ENCODE data around the gene CNOT8.
"Not testable (repeated sequence)": the region's sequence is repeated elsewhere in the genome, so short reads cannot be mapped to it uniquely, and the experiment has no call there.

Gene CNOT8

DNA sequence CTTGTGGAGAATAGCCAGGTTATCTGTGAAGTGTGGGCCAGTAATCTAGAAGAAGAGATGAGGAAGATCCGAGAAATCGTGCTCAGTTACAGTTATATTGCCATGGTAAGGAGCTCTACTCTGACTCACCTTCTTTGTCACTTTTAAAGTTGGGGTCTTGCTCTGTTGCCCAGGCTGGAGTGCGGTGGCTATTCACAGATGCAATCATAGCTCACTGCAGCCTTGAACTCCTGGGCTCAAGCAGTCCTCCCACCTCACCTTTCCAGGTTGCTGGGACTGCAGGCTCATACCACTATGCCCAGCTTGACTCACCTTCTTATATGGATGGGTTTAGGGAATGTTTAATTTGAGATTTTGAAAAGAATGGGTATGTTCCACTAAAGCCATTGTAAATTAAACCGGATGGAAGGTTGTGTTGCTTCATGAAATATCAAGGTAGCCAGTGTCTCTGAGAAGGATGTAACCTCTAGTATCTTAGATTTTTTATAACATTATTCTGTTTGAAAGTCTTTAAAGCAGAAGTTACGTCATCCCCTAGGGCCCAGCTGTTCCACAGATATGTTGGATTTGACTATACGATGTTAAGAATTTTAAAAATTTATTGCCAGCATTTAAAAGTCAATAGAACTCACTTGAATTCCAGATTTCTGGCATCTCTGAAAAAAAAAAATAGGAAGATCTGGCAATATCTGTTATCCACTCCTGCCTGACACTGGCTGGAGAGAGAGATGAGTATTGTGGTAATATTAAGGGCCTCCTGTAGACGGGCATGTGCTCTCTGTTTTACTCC lies 5.1 kb downstream of the CNOT8 start:
- DNase-seq (ENCODE audit: low read depth in 4 of 4, low spot score in 1 of 4), result no peak

DNA sequence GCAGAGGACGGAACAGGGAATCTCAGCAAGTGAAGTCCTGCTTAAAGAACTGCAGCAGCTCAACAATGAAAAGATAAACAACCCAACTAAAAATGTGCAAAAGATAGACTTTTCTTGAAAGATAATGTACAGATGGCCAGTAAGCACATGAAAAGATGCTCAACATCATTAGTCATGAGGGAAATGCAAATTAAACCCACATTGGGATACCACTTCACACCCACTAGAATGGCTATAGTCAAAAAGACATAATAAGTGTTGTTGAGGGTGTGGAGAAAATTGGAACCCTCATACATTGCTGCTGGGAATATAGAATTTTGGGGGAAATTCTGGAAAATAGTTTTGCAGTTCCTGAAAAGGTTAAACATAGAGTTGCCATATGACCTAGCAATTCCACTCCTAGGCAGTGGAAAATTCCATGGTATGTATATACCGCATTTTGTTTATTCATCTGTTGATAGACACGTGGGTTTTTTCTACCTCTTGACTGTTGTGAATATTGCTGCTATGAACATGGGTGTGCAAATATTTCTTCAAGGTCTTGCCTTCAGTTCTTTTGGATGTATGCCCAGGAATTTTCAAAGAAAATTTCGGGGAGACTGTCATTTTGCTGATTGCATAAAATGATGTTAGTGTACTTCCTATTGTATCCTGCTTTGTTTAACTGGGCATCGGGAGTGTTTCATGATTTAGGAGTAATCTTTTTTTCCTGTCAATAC lies 7.2 kb downstream of the CNOT8 start:
- DNase-seq (ENCODE audit: low read depth in 4 of 4, low spot score in 1 of 4), result no peak

DNA sequence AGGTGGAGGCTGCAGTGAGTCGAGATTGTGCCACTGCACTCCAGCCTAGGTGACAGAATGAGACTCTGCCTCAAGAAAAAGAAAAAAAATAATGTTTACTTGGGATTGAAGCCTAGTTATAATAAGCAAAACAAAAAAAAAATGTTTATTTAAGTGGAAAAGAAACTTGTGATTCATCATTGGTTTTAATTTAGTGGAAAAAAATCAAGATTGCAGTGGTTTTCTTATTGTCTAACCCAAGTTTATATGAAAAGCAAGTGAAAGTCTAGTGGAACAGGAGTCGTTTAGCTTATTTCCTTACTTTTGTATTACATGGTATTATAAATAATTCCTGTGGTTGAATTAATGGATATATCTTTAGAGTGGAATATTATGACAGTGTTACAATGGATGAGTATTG lies 8.4 kb downstream of the CNOT8 start:
- DNase-seq (ENCODE audit: low read depth in 4 of 4, low spot score in 1 of 4), result no peak

DNA sequence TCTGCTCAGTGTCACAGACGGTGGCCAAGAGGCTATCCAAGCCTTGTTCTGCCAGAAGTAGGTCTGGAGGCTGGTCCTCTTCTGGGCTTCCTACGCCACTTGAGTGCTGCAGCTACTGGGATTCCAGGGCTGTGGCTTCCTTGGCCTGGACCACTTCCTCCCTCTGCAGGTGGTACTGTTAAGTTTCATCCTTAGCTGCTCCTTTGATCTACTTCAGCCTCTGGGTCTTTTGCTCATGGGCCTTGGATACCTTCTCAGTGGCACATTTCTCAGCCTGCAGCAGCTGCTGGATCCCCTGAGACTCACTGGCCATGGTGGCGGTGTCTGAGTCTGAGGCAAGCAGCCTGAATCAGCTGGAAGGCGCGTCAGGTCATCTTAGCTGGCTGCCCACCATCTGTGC lies 10.3 kb downstream of the CNOT8 start:
- DNase-seq (ENCODE audit: low read depth in 4 of 4, low spot score in 1 of 4), result no peak

DNA sequence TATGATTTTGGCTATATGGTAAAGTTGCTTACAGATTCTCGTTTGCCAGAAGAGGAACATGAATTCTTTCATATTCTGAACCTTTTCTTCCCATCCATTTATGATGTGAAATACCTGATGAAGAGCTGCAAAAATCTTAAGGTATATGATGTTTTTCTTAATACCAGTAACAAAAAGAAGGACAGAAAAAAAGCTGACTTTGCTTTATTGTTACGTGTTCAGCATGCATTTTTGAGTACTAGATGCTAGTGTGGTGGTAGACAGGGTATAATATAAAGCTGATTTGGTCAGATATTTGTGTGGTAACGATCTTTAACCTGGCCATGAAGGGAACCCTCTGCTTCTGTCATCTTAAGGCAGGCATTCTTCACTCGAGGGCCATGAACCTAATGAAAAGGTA lies 13.3 kb downstream of the CNOT8 start:
- DNase-seq (ENCODE audit: low read depth in 4 of 4, low spot score in 1 of 4), result no peak

DNA sequence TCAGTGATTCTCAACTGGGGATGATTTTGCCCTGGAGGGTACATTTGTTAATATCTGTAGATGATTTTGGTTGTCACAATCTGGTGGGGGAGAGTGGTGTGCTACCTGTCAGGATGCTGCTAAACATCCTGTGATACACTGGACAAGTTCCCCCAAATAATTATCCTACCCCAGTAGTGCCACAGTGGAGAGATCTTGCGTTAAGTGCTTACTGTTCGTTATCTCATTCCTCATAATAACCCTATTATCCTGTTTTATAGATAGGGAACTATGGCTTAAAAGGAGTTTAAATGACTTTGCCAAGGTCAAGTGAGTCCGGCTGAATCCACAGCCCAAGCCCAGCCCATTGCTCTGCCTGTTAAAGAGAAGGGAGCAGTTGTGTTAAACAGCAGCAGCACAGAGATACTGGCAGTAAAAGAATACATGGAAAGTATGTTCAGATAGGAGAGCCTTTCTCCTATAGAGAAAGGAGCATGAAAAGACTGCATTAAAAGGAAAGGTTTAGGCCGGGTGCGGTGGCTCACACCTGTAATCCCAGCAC lies 15.4 kb downstream of the CNOT8 start:
- no peak for DNase-seq (ENCODE audit: low read depth in 4 of 4, low spot score in 1 of 4)

DNA sequence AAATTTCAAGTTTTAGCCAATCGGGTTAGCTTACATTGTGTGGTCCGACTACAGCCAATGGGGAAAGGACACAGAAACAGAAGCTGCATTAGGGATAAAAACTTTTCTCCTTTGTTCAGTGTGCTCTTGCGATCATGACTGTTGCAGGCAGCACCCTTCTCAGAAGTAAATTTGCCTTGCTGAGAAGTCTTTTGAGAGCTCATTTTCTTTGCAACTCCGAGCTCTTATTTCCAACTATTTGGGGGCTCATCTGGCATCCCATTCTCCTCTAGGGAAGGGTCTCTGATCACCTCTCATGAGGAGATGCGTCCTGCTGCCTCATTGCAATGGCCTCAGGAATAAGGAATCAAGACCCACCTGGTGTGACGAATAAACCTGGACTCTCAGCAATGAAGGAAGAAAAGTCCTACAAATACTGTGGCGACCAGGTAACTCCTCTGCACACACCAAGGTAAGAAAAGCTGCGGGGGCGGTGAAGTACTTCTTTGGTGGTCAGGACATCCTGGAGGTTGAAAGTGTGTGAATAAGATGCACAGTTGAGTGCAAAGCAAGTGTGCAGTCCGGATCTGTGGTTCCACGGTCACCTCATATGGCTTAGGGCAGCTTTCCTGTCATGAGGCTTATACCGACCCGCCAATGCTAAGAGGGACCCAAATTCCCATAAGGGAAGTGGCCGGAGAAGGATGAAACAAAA lies 20.4 kb downstream of the CNOT8 start:
- no peak for DNase-seq (ENCODE audit: low read depth in 4 of 4, low spot score in 1 of 4)

DNA sequence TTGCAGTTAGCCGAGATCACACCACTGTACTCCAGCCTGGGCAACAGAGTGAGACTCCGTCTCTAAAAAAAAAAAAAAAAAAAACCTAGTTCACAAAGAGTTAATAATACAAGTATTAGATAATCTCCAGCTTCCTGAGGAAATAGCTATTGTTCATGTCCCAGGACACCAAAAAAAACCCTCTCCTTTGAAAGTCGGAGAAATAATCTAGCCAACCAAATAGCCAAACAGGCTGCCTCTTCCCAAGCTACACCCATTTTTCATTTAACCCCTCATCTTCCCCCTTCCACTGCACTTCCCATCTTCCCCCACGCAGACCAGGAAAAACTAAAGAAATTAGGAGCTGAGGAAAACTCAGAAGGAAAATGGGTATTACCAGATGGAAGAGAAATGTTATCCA lies 23.6 kb downstream of the CNOT8 start:
- no peak for DNase-seq (ENCODE audit: low read depth in 4 of 4, low spot score in 1 of 4)

DNA sequence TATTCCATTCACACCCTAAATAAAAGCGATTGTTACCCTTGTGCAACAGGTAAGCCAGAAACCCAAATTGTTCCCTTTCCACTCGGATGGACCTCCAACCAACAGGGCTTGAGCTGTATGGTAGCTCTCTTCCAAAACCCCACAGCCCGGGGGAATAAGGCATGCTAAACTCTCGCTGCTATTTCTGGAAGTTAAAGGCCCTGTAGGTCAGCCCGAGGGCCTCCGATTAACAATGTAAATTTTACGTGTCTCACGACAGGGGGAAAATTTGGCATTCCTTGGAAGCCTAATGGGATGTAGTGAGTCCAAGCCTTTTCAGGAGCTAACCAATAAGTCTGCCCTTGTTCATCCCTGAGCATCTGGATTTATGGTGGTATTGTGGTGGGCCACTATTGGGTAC lies 26.0 kb downstream of the CNOT8 start:
- DNase-seq (ENCODE audit: low read depth in 4 of 4, low spot score in 1 of 4), result no peak

DNA sequence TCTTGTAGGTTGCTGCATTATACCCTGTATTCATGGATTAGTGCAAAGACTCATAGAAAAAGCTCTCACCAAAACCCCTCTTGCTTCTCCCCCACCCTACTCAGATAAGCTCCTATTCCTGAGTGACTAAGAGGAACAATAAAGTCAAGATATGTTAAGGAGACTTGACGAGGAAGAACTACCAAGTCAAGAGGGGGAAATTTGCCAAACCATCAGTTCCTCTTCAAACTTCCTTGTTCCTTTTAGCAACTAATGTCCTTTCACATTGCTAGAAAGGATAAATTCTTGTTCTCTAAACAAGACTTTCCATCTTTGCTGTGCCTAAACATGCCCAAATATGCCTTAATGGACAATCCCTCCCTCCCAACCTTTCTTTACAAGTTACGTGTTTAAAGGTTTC lies 27.0 kb downstream of the CNOT8 start:
- no peak for DNase-seq (ENCODE audit: low read depth in 4 of 4, low spot score in 1 of 4)

DNA sequence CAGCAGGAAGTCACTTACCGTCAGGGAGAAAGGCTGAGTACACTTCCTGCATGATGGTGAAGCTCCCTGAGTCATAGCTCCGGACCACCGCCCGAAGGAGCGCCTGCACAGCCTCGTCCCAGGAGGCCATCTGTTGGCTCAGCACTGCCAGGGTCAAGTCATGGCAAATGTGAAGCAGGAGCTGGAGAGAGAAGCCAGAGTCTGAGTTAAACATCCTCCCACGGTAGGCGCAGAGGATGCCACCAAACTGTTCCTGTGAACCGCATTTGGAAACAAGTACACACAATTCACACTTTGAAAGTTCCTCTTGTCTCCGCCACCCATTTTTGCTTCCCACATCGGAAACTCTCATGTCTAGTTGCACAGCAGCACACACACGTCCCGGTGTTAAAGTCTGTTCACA lies 33.9 kb downstream of the CNOT8 start:
- no peak for DNase-seq (ENCODE audit: low read depth in 4 of 4, low spot score in 1 of 4)

DNA sequence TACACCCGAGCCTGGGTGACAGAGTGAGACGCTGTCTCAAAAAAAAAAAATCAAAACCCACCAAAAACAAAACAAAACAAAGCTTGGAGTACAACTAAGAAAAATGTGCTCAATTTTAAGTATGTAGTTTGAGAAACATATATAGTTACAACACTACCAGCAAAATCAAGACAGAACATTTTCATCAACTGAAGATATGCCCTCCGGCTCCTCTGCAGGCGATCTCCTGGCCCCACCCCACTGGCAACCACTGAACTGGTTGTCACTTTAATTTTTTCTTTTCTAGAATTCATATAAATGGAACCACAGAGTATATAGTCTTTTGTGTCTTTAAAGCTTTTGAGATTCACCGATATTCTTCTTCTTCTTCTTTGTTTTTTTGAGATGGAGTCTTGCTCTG lies 35.0 kb downstream of the CNOT8 start:
- DNase-seq (ENCODE audit: low read depth in 4 of 4, low spot score in 1 of 4), result no peak

DNA sequence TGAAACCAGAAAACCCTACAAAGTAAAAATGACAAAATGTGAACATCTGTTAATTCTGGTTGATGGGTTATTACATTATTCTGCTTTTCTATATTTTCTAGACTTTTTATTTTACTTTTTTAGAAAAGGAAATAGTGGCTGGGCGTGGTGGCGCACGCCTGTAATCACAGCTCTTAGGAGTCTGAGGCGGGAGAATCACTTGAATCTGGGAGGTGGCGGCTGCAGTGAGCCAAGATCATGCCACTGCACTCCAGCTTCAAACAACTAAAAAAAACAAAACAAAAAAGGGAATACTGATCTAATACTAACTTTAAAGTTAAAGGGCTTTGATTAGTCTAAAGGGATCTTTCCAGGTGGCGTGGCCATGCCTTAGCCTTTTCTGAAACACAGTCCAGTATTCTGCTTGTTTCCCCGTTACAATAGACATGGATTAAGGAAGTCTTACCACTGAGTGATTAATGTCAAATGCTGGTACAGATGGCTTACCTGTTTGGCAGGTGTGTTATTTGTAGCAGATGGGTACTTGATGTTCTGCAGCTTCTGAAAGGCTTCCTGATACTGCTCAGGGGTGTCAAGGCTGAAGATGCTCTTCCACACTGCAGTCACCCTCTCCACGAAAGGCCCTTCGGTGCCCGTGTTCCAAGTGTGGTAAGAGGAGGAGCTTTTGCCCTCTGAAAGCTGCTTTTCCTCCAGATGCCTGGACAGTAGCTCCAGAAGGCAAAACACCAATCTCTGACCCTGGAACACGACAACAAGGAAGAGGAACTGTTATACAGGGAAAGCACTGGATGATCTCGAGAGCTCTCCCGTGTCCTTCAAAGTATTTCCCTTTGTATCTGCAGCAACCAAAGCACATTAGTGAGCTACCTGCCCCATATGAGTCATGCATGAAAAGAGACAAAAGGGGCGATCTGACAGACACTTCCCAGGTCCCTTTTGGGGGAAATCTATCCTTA lies 37.5 kb downstream of the CNOT8 start:
- DNase-seq (ENCODE audit: low read depth in 4 of 4, low spot score in 1 of 4), result no peak

DNA sequence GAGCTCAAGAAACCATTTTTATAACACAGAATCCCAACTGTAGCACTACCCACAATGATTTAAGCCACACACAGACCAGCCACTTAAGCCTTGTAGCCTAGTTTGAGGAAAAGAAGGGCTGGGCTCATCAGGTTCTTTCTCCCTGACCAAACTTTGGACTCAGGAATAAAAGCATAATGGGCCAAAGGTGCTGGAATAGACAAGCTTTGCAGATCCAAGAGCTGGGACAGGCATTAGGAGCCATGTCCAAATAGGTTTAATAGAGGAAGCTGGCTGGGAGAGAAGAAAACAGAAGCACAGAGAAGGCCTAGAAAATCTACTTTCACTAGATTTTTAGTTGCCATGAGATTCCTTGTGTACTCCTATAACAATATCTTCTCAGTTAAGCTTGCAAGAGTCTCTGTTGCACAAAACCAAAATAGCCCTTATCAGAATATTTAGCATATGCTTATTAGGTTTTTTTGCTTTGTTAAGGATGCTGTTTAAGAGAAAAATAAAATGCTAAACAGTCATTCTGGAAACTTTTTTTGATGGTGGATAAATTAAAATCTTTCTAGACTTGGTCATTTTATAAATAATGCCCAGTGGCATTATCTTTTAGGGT lies 38.2 kb downstream of the CNOT8 start:
- no peak for DNase-seq (ENCODE audit: low read depth in 4 of 4, low spot score in 1 of 4)

DNA sequence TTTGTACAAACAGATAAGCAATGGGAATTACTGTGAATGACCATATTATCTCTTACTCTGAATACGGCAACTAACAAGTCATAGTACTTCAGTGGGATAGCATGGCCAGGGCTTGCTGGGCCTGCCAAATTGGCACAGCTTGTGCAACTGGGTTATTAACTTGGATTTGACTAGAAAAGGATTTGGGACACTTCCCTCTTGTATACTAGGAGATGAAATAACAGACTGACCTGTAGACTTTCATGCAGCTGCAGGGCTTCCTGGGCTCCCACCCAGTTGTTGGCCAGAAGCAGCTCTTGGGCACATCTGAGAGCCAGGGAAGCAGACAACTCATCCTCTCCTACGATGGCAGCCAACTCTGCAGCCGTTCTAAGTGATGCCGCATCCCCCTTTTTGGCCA lies 39.8 kb downstream of the CNOT8 start:
- DNase-seq (ENCODE audit: low read depth in 4 of 4, low spot score in 1 of 4), result no peak

DNA sequence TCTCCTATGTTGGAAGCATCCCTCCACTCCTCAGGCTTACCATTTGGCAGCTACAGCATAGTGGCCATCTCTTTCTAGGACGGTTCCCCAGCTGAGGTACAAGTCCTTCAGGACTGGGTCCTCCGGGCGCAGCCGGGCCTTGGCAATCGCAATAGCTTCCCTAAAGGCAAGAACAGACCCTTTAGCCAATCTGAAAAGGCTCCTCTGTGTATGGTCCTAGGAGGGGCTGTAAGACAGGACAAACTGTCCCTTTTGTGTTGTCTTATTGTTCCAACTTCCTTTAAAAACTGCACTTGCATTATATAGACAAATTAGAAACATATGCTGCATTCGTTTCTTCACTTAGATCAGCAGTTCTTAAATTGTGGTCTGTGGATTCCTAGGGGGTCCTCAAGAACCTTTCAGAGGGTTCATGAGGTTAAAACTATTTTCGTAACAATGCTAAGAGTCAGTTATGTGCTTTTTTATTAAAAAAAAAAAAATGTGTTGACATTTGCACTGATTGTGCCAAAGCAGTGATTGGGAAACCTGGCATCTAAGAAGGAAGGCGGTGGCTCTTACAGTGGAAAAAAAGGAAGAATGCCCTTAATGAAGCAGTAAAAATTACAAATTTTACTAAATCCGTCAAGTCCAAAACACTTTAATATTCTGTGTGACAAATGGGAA lies 40.9 kb downstream of the CNOT8 start:
- no peak for DNase-seq (ENCODE audit: low read depth in 4 of 4, low spot score in 1 of 4)

DNA sequence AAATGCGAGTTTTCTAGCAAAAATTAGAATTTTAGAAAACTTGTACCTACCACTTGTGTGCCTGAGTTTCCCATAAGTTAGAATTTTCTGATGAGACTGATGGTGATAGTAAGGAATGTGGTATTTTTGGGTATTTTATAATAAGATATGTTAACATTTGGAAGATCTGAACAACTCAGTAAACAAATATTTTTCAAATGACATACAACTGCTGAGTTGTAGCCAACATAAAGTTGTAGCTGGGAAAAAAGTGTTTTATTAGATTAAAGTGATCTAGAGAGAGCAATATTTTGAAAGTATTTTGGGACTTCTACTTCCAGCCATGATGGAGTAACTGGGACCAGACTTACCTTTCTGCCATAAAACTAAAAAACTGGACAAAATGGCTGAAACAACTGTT lies 41.6 kb downstream of the CNOT8 start:
- no peak for DNase-seq (ENCODE audit: low read depth in 4 of 4, low spot score in 1 of 4)

DNA sequence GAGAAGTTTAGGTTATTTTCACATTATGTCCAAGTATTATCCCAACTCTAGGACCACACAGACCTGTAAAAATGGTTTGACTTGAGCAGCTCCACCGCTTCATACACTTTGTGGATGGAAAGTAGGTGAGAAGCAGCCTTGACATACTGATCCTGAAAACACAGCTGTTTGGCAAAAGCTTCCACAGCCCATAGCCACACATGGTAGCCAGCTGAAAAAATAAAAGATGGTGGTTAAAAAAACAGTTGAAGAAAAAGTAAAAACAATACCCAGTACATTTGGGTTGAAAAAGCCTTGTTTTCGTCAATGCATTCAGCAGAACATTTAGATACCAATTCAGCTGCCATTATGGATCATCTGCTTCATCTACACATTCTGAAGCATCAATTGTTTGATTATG lies 42.8 kb downstream of the CNOT8 start:
- no peak for DNase-seq (ENCODE audit: low read depth in 4 of 4, low spot score in 1 of 4)

DNA sequence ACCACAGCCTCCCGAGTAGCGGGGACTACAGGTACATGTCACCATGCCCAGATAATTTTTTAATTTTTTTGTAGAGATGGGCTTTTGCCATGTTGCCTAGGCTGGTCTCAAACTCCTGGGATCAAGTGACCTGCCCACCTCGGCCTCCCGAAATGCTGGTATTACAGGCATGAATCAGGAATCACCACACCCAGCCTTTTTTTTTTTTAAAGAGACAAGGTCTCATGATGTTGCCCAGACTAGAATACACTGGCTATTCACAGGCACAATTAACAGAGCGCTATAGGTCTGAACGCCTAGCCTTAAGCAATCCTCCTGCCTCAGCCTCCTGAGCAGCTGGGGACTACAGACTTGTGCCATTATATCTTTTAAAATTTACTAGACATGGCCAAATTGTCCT lies 43.5 kb downstream of the CNOT8 start:
- DNase-seq (ENCODE audit: low read depth in 4 of 4, low spot score in 1 of 4), result no peak

DNA sequence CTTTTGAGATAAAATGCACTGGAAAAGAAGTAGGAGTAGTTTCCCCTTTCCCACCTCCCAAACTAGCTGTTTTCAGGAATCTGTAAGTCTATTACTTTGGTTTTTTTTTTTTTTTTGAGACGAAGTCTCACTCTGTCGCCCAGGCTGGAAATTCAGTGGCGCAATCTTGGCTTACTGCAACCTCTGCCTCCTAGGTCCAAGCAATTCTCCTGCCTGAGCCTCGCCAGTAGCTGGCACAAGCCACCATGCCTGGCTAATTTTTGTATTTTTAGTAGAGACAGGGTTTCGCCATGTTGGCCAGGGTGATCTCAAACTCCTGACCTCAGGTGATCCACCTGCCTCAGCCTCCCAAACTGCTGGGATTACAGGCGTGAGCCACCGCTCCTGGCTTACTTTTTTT lies 47.2 kb downstream of the CNOT8 start:
- DNase-seq (ENCODE audit: low read depth in 4 of 4, low spot score in 1 of 4), result not testable (repeated sequence)

Data from stimulated activated CD4-positive, alpha-beta T cell treated with anti-CD3 and anti-CD28 coated beads, Interleukin-1b, Interleukin-23, amount 100 ng/mL, for 24 hours (primary cell).